Lower lobe of right lung (tissue), 2 donors: ENCODE results near the gene FBXO9. TPM values are rescaled to one million over a fixed set of nuclear protein-coding genes. Genes with fewer than 3 reads are reported as not detected.
"Not testable (repeated sequence)": the region's sequence is repeated elsewhere in the genome, so short reads cannot be mapped to it uniquely, and the experiment has no call there.

Experiments
- ATAC-seq, 2 donors: fragments of 200-7000 bp; cut with Tn5 transposase; one replicate each; pipeline ENCODE4 v1.9.1; 2020 to 2022; ENCODE audit warnings: mild to moderate bottlenecking in 2 of 2, moderate library complexity in 2 of 2
- DNase-seq: peaks from one replicate; pipeline ENCODE4 v3.0.0-alpha.2; 2020
- H3K27ac ChIP-seq: fragments of 200-600 bp; one replicate; pipeline ENCODE4 v1.8.0; 2022
- H3K27me3 ChIP-seq: fragments of 200-600 bp; one replicate; pipeline ENCODE4 v1.8.0; 2022; ENCODE audit warnings: low read depth
- H3K36me3 ChIP-seq: fragments of 200-600 bp; one replicate; pipeline ENCODE4 v1.8.0; 2022; ENCODE audit warnings: mild to moderate bottlenecking
- H3K4me1 ChIP-seq: fragments of 200-600 bp; one replicate; pipeline ENCODE4 v1.8.0; 2022
- H3K4me3 ChIP-seq: fragments of 200-600 bp; one replicate; pipeline ENCODE4 v1.8.0; 2022; ENCODE audit warnings: mild to moderate bottlenecking
- H3K9me3 ChIP-seq: fragments of 200-600 bp; one replicate; pipeline ENCODE4 v1.8.0; 2022
- intact Hi-C: fragments of 100-400 bp; cut with DNase I; formaldehyde crosslinking; loops from one replicate; pipeline ENCODE4 v1.11.0; 2022
- total RNA-seq: library from RNA; stranded (reverse); fragmentation: NEBNext Ultra II Directional; extraction: Animal tissue kit (Norgen Biotek cat#: 25700); gene quantifications from one replicate; pipeline ENCODE4 v1.2.1, GENCODE V29; 2021
- TF ChIP-seq, protein P1 (sequence below): fragments of 200-600 bp; IDR thresholded peaks from one replicate; pipeline ENCODE4 v1.8.0; 2022; ENCODE audit warnings: antibody characterized with exemption, mild to moderate bottlenecking
- donor health status: DM: no; HTN: yes; CAD: no; lungs with severe emphysema.

FBXO9 gene
- total RNA-seq, 1 donor from 2014 or later, result 112 TPM

- peaks cover 40% of the 10 kb centered on the region for H3K4me1 ChIP-seq
Measured at GRCh38 chr6:53056273-53056672, 8.9 kb upstream of the FBXO9 start.

DNA sequence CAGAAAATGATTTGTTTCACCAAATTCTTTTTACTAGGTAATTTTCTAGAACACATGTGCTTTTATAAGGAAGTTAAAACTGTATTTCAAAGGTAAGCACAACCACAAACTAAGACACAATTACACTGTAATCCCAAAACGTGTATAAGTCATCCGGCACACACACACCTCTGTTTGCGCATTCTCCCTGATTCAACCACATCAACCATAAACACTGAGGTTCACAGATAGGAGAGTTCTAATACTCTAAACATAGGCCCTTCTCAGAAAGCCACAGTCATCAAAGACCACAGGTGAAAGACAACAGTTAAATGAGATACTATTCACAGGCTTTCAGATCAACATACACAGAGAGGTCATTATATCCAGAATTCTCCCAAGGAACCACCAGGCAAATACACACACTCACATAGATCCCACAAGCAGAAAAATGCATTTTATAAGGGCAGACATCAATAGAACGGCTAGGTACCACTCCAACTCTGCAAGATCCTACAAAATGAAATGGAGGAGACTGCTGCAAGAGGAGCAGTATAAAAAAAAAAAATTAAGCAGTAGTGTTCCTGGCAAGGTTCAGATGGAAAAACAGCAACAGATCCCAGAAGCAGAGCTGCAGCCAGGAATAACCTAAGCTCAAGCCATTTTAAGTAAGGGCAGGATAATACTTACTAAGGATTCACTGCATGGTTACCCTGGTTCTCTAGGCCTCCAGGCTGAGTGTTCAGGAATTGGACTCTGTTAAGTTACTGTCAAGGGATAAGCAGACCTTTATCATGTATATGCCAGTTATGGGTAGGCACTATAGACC lies 6.6 kb upstream of the FBXO9 start:
- H3K27me3 ChIP-seq, result no peaks in the 10 kb centered on the region
- H3K9me3 ChIP-seq, result no peaks in the 10 kb centered on the region
- TF ChIP-seq, protein P1, sequence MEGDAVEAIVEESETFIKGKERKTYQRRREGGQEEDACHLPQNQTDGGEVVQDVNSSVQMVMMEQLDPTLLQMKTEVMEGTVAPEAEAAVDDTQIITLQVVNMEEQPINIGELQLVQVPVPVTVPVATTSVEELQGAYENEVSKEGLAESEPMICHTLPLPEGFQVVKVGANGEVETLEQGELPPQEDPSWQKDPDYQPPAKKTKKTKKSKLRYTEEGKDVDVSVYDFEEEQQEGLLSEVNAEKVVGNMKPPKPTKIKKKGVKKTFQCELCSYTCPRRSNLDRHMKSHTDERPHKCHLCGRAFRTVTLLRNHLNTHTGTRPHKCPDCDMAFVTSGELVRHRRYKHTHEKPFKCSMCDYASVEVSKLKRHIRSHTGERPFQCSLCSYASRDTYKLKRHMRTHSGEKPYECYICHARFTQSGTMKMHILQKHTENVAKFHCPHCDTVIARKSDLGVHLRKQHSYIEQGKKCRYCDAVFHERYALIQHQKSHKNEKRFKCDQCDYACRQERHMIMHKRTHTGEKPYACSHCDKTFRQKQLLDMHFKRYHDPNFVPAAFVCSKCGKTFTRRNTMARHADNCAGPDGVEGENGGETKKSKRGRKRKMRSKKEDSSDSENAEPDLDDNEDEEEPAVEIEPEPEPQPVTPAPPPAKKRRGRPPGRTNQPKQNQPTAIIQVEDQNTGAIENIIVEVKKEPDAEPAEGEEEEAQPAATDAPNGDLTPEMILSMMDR, result no peak
- ATAC-seq (no peak), DNase-seq (no peak)
- intact Hi-C loops, result no loop called here
- H3K36me3 ChIP-seq, result no peaks in the 10 kb centered on the region
- H3K27ac ChIP-seq, result no peak overlapping the region
- peaks cover 47% of the 10 kb centered on the region for H3K4me1 ChIP-seq
- H3K4me3 ChIP-seq, result no peak overlapping the region

More at GRCh38 chr6:53056273-53056672, 8.9 kb upstream of the FBXO9 start:
- Histone ChIP-seq H3K27me3 (no peaks in the 10 kb centered on the region), H3K27ac (no peak overlapping the region), H3K4me3 (no peak overlapping the region), H3K36me3 (no peaks in the 10 kb centered on the region), H3K9me3 (peaks cover 3% of the 10 kb centered on the region)
- no peak for DNase-seq
- TF ChIP-seq, protein P1, result no peak
- intact Hi-C loops, result no loop called here
- peak in 1 of 2 donors; percentile 55 for ATAC-seq

- Histone ChIP-seq H3K27ac (no peak overlapping the region), H3K4me3 (peak overlapping the region; percentile 70), H3K27me3 (no peaks in the 10 kb centered on the region), H3K36me3 (no peaks in the 10 kb centered on the region), H3K4me1 (peaks cover 52% of the 10 kb centered on the region), H3K9me3 (no peaks in the 10 kb centered on the region)
- TF ChIP-seq, protein P1, result no peak
- DNase-seq, result no peak
- intact Hi-C loops, result no loop called here
- no peak for ATAC-seq
Measured at GRCh38 chr6:53059648-53060589, 5.3 kb upstream of the FBXO9 start.

DNA sequence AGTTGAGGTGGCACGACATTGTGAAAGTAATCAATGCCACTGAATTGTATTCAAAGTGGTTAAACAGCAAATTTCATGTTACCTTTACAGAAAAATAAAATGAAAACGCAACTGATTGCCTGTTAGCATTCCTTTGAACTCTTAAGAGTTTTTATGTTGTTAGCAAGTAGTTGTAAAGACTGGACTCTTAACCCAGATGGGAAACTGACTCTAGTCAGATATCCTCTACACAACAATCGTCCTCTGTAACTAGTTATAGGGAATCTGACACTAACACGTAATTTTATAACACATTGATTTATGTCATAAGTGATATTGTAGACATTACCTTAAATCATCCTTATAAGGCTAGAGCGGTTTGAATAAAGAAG lies 3.0 kb upstream of the FBXO9 start:
- TF ChIP-seq, protein P1, result no peak
- no peaks in the 10 kb centered on the region for H3K9me3 ChIP-seq
- no peaks in the 10 kb centered on the region for H3K36me3 ChIP-seq
- peak overlapping the region; percentile 92 for H3K27ac ChIP-seq
- intact Hi-C loops, result no loop called here
- no peak for DNase-seq
- H3K27me3 ChIP-seq, result no peaks in the 10 kb centered on the region
- peaks cover 46% of the 10 kb centered on the region for H3K4me1 ChIP-seq
- H3K4me3 ChIP-seq, result peak overlapping the region; percentile 70
- no peak for ATAC-seq

DNA sequence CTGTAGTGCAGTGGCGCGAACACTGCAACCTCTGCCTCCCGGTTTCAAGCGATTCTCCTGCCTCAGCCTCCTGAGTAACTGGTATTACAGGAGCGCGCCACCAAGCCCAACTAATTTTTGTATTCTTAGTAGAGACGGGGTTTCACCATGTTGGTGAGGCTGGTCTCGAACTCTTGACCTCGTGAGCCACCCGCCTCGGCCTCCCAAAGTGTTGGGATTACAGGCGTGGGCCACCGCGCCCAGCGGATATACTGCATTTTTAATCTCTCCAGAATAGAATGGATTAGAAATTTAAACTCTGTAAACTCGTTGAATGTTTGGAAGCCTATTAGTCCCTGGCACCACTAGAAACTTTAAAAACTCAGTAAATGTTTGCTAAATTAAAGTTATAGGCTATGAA lies 949 bp upstream of the FBXO9 start:
- H3K36me3 ChIP-seq, H3K9me3 ChIP-seq, H3K27ac ChIP-seq, ATAC-seq, H3K27me3 ChIP-seq, intact Hi-C loops: not testable (repeated sequence)
- peaks cover 54% of the 10 kb centered on the region for H3K4me1 ChIP-seq
- peak overlapping the region; percentile 83 for H3K4me3 ChIP-seq
- DNase-seq, result peak; percentile 46
